ENCODE data around the gene MED16. TPM values are rescaled to one million over a fixed set of nuclear protein-coding genes. Genes with fewer than 3 reads are reported as not detected.

Gene MED16
- total RNA-seq, 1 donor from 2014 or later: 41.4 TPM

DNA sequence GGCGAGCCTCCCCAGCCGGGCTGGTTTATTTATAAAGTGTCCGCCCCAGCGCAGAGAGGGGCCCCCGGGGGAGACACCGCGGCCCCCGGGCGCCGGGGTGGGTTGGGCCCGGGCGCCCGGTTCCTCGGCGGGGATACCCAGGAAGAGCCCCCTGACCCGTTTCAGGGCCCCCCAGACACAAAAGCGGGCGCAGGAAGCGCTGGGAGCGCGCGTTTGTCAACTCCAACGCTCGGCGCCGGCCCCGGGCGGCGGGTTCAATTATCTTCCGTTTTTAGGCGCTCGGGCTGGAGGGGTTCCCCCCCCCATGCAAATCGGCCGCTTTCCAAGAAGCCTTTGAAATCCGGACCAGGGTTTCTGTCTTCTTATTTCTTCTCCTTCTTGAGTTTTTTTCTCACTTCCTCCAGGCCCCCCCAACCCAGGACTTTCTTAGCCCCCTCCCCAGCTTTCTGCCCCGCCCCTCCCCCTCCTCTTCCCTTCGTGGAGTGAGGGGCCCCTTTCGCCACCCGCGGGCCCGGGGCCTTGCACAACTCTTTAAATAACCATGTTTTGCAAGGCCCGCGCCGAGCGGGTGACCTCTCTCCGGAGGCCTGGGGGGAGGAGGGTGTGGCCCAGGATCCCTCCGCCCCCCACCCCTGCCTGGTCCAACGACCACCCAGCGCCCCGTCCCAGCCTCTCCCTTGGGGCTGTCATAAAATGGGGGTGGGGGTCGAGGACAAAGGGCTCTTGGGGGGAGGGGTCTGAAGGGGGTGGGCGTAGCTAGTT, 33.8 kb upstream of the MED16 start:
- Mint-ChIP-seq H3K4me3 (ENCODE audit: unreplicated experiment) (peak overlapping the region; percentile 88), H3K4me1 (ENCODE audit: low read depth, unreplicated experiment) (peaks cover 1% of the 10 kb centered on the region), H3K27me3 (ENCODE audit: low read depth, unreplicated experiment) (no peaks in the 10 kb centered on the region), H3K27ac (ENCODE audit: unreplicated experiment) (peak overlapping the region; percentile 66), H3K36me3 (ENCODE audit: low read depth, unreplicated experiment) (peaks cover 6% of the 10 kb centered on the region), H3K9me3 (ENCODE audit: unreplicated experiment) (no peaks in the 10 kb centered on the region)
- TF ChIP-seq, protein P1, sequence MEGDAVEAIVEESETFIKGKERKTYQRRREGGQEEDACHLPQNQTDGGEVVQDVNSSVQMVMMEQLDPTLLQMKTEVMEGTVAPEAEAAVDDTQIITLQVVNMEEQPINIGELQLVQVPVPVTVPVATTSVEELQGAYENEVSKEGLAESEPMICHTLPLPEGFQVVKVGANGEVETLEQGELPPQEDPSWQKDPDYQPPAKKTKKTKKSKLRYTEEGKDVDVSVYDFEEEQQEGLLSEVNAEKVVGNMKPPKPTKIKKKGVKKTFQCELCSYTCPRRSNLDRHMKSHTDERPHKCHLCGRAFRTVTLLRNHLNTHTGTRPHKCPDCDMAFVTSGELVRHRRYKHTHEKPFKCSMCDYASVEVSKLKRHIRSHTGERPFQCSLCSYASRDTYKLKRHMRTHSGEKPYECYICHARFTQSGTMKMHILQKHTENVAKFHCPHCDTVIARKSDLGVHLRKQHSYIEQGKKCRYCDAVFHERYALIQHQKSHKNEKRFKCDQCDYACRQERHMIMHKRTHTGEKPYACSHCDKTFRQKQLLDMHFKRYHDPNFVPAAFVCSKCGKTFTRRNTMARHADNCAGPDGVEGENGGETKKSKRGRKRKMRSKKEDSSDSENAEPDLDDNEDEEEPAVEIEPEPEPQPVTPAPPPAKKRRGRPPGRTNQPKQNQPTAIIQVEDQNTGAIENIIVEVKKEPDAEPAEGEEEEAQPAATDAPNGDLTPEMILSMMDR (IDR thresholded peaks at IDR 0.05; ENCODE audit: insufficient read depth, low read depth, low read length): no peak
- TF ChIP-seq EZH2 (IDR thresholded peaks at IDR 0.05; ENCODE audit: insufficient read depth, low read length): no peak
- no peaks in the 10 kb centered on the region for H3K27me3 ChIP-seq (ENCODE audit: insufficient read depth, low read length)
- FAIRE-seq (no peak), DNase-seq (ENCODE audit: low read depth) (no peak)
- H3K4me1 ChIP-seq (ENCODE audit: insufficient read depth, low read length): peaks cover 10% of the 10 kb centered on the region
- H3K79me2 ChIP-seq (ENCODE audit: insufficient read depth, low read length): peaks cover 31% of the 10 kb centered on the region
- peak overlapping the region; percentile 88 for H3K9ac ChIP-seq (ENCODE audit: low read length)
- peaks cover 15% of the 10 kb centered on the region for H4K20me1 ChIP-seq (ENCODE audit: insufficient read depth, low read length)
- H3K27ac ChIP-seq (ENCODE audit: low read depth, low read length): no peak overlapping the region
- H3K4me2 ChIP-seq (ENCODE audit: low read length): peak overlapping the region; percentile 93
- H3K36me3 ChIP-seq (ENCODE audit: insufficient read depth, low read length): no peaks in the 10 kb centered on the region
- H2AFZ ChIP-seq (ENCODE audit: low read depth, low read length): no peak overlapping the region
- no peaks in the 10 kb centered on the region for H3K9me3 ChIP-seq (ENCODE audit: insufficient read depth, low read depth, low read length)
- peak overlapping the region; percentile 82 for H3K4me3 ChIP-seq (ENCODE audit: insufficient read depth, low read depth, low read length)

DNA sequence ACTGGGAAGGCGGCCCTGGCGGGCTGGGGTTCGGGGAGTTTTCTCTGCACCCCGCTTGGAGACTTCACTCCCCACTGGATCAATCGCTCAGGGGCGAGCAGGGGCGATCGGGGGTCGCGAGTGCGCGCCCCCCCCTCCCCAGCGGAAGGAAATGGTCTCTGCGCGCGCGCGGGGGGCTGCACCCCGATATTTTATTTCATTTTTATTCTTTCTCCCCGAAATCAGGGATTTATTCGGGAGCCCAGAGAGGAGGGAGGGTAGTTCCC, 33.3 kb upstream of the MED16 start:
- Histone ChIP-seq H3K4me3 (ENCODE audit: insufficient read depth, low read depth, low read length) (peak overlapping the region; percentile 82), H3K9me3 (ENCODE audit: insufficient read depth, low read depth, low read length) (no peaks in the 10 kb centered on the region), H3K4me2 (ENCODE audit: low read length) (peak overlapping the region; percentile 93), H3K9ac (ENCODE audit: low read length) (peak overlapping the region; percentile 88), H3K79me2 (ENCODE audit: insufficient read depth, low read length) (peaks cover 31% of the 10 kb centered on the region), H3K27me3 (ENCODE audit: insufficient read depth, low read length) (peaks cover 2% of the 10 kb centered on the region), H3K27ac (ENCODE audit: low read depth, low read length) (peak overlapping the region; percentile 63), H3K4me1 (ENCODE audit: insufficient read depth, low read length) (peaks cover 10% of the 10 kb centered on the region), H3K36me3 (ENCODE audit: insufficient read depth, low read length) (no peaks in the 10 kb centered on the region), H4K20me1 (ENCODE audit: insufficient read depth, low read length) (peaks cover 15% of the 10 kb centered on the region), H2AFZ (ENCODE audit: low read depth, low read length) (no peak overlapping the region)
- Mint-ChIP-seq H3K27ac (ENCODE audit: unreplicated experiment) (peak overlapping the region; percentile 12), H3K9me3 (ENCODE audit: unreplicated experiment) (no peaks in the 10 kb centered on the region), H3K4me3 (ENCODE audit: unreplicated experiment) (peak overlapping the region; percentile 79), H3K4me1 (ENCODE audit: low read depth, unreplicated experiment) (peaks cover 1% of the 10 kb centered on the region), H3K27me3 (ENCODE audit: low read depth, unreplicated experiment) (peaks cover 3% of the 10 kb centered on the region), H3K36me3 (ENCODE audit: low read depth, unreplicated experiment) (peaks cover 6% of the 10 kb centered on the region)
- TF ChIP-seq, protein P1 (IDR thresholded peaks at IDR 0.05; ENCODE audit: insufficient read depth, low read depth, low read length): no peak
- no peak for TF ChIP-seq EZH2 (IDR thresholded peaks at IDR 0.05; ENCODE audit: insufficient read depth, low read length)
- FAIRE-seq (no peak), DNase-seq (ENCODE audit: low read depth) (no peak)

Measured in astrocyte (in vitro differentiated cells and primary cell).